ENCODE data around the gene ADORA1. TPM values are rescaled to one million over a fixed set of nuclear protein-coding genes. Genes with fewer than 3 reads are reported as not detected.

Gene ADORA1
- total and polyA plus RNA-seq, 11 donors = 0.81 to 17.8 (median 9.5) TPM

- Histone ChIP-seq H3K27ac (no peak overlapping the region), H3K4me3 (no peak overlapping the region), H3K27me3 (peaks cover 0 to 5% (median 0%) of the 10 kb centered on the region in 9 donors), H3K9me3 (peaks cover 0 to 22% (median 16%) of the 10 kb centered on the region in 12 donors), H3K4me1 (no peaks in the 10 kb centered on the region), H3K36me3 (no peaks in the 10 kb centered on the region)
- no peak for ATAC-seq
- intact Hi-C loops (cut with DNase I) = no loop called here
- 90 to 92% (median 92%) methylated on average over 1 of the region's 1 CpG for WGBS, 4 donors
- DNase-seq = no peak
- TF ChIP-seq POLR2A (IDR thresholded peaks at IDR 0.05) (no peak), CTCF (IDR thresholded peaks at IDR 0.05) (no peak)
Observed at GRCh38 chr1:203095061-203095690, 32.4 kb upstream of the ADORA1 start.

GRCh38 chr1:203096566-203096965, 31.0 kb upstream of the ADORA1 start:
- DNase-seq = no peak
- H3K27ac ChIP-seq = no peak overlapping the region
- H3K9me3 ChIP-seq = peaks cover 0 to 22% (median 16%) of the 10 kb centered on the region in 12 donors
- intact Hi-C loops (cut with DNase I) = no loop called here
- no peak for ATAC-seq
- H3K4me1 ChIP-seq = no peaks in the 10 kb centered on the region
- TF ChIP-seq POLR2A (IDR thresholded peaks at IDR 0.05) (no peak), CTCF (IDR thresholded peaks at IDR 0.05) (no peak)
- peaks cover 0 to 5% (median 0%) of the 10 kb centered on the region in 9 donors for H3K27me3 ChIP-seq
- H3K36me3 ChIP-seq = no peaks in the 10 kb centered on the region
- H3K4me3 ChIP-seq = no peak overlapping the region

- 73 to 85% (median 78%) methylated on average over 1 of the region's 1 CpG for WGBS, 4 donors
- ATAC-seq = no peak
Observed at GRCh38 chr1:203097001-203097400, 30.5 kb upstream of the ADORA1 start.

GRCh38 chr1:203098445-203098844, 29.1 kb upstream of the ADORA1 start:
- peaks cover 0 to 6% (median 0%) of the 10 kb centered on the region in 12 donors for H3K4me1 ChIP-seq
- DNase-seq (no peak), ATAC-seq (no peak)
- intact Hi-C loops (cut with DNase I) = no loop called here
- H3K4me3 ChIP-seq = no peak overlapping the region
- no peak overlapping the region for H3K27ac ChIP-seq
- TF ChIP-seq POLR2A (IDR thresholded peaks at IDR 0.05) (no peak), CTCF (IDR thresholded peaks at IDR 0.05) (no peak)
- 66 to 75% (median 69%) methylated on average over 1 of the region's 1 CpG for WGBS, 4 donors
- no peaks in the 10 kb centered on the region for H3K36me3 ChIP-seq
- peaks cover 0 to 3% (median 0%) of the 10 kb centered on the region in 9 donors for H3K27me3 ChIP-seq
- H3K9me3 ChIP-seq = peaks cover 0 to 22% (median 16%) of the 10 kb centered on the region in 12 donors

More at GRCh38 chr1:203097001-203097400, 30.5 kb upstream of the ADORA1 start:
- Histone ChIP-seq H3K4me1 (no peaks in the 10 kb centered on the region), H3K36me3 (no peaks in the 10 kb centered on the region), H3K4me3 (no peak overlapping the region), H3K9me3 (peaks cover 0 to 22% (median 16%) of the 10 kb centered on the region in 12 donors), H3K27me3 (peaks cover 0 to 5% (median 0%) of the 10 kb centered on the region in 9 donors), H3K27ac (no peak overlapping the region)
- DNase-seq = no peak
- intact Hi-C loops (cut with DNase I) = no loop called here
- TF ChIP-seq POLR2A (IDR thresholded peaks at IDR 0.05) (no peak), CTCF (IDR thresholded peaks at IDR 0.05) (no peak)

Data from heart left ventricle (tissue), 16 donors.